OCI-M2 (cell line): Measurements from ENCODE around the gene ITGA2.
"Not testable (repeated sequence)": the region's sequence is repeated elsewhere in the genome, so short reads cannot be mapped to it uniquely, and the experiment has no call there.

Source experiments
- DNase-seq: peaks from one replicate; lab custom pipeline; 2025; ENCODE audit not compliant: unreplicated experiment; lab: John Stamatoyannopoulos, UW

The ITGA2 gene

GRCh38 chr5:52989025-52989780, at the start of gene ITGA2:
Gene ITGA2, plus strand, starts transcription at chr5:52989352. Its CDS starts 117 bp downstream, at chr5:52989469.
- DNase-seq = no peak

GRCh38 chr5:52943285-52943684, 45.9 kb upstream of the ITGA2 start:
- DNase-seq = no peak

DNA sequence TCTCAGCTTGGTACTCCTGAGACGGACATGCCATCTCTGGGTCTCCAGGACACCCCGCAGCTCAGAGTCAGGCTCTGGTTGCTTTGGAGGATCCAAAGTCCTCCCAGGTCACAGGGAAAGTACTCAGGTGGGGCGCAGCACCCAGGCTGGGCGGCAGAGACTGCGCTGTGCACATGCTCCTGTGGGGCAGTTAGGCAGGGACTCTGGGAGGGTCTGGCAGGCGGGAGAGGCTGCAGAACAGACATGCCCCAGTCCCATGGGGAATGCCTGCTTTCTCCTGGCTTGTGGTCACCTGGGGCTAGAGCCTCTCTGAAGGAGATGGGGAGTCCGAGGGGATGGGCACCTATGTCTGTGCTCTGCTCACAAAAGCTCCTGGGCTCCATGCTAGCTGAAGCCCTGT, 45.3 kb upstream of the ITGA2 start:
- DNase-seq = no peak

GRCh38 chr5:52945040-52945439, 44.1 kb upstream of the ITGA2 start:
- DNase-seq = no peak

DNA sequence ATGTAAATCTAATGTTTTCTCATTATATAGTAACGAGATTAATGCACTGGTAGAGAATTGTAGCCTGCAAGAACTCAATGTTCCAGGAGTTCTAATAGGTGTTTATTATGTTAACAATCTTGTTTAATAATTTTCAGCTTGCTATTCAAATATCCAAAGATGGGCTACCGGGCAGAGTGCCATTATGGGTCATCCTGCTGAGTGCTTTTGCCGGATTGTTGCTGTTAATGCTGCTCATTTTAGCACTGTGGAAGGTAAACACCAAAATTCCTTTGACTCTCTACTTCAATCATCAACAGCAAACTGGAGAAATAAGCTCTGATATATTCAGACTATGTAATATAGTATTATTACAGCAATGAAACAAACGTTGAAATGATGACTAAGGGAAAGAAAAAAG, 41.9 kb upstream of the ITGA2 start:
- no peak for DNase-seq

DNA sequence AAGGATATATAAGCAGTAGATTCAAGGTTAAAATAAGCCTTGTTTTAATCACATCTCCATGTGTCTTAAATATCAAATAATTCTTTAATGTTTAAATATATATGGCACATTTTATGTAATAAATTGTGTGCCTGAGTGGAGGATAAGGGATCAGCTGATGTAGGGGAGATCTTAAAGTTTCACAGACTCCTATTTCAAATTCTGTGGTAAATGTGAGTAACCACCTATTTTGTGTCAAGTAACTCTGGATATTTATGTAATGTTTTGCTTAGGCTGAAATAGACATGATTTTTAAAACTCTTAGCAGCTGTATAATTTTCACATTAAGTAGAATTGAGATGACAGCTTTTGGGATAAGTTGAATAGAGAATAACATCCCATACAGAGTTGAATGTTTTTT, 41.3 kb upstream of the ITGA2 start:
- DNase-seq = no peak

DNA sequence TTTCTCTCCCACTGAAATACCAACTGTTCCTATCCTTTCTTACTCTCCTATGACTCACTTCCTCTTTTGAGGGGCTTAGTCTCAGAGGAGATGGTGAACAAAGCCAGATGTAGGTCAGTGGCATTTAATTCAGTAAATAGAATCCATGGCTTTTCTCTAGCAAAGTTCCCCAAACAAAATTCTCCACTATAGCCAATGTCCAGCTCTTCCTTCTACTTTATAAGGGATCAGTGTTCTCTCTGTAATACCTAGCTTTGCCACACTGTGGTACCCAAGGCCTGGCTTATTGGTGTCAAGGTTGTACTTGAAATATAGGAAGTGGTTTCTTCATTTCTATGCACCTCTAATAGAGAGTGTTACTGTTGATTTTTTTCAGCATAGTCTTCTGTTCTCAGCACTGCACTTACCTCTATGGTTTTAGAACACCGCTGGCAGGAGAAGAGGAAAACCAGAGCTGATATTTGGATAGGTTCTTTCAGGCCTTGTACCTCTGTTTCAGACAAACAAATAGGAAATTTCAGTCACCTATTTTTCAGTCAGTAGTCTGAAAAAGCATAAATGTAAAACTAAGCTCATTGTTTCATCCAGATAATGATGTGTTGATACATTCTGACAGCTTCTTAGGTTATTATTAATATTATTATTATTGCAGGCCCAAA, 40.6 kb upstream of the ITGA2 start:
- DNase-seq = no peak

DNA sequence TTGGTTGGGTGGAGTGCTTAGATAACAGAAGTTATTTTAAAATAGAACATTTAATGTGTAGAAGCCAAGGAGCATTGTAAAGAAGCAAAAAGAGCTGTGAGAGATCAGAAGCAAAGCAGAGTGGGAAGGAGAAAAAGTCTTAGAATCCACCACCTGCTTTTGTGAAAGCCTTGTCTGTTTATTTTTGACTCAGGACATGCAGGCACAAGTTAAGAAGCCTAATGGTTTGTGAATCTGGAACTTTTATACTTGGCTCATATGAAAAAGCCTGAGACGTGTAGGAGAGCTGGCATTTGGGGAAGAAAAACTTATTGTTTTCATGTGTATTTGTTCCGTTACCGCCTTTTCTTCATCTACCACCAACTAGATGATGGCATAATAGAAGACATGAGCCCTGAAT, 38.5 kb upstream of the ITGA2 start:
- DNase-seq = no peak

DNA sequence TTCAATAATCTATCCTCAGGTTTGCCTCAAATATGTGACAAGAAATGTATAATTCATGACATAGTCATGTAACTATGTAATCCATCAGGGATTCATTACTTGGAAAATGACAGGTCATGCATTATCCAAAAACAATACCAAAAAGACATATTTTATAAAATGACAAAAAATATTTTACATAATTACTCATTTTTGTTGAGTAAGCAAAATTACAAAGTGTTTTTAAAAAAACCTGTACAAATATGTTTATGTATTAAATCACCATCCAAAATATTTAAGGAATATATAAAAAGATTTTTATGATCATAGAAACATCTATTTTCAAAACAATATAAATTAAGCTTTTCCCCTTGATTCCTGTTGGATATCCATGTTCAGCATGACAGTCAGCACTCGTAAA, 36.7 kb upstream of the ITGA2 start:
- DNase-seq = no peak

- DNase-seq = no peak
Measured at GRCh38 chr5:52956014-52956413, 33.1 kb upstream of the ITGA2 start.

DNA sequence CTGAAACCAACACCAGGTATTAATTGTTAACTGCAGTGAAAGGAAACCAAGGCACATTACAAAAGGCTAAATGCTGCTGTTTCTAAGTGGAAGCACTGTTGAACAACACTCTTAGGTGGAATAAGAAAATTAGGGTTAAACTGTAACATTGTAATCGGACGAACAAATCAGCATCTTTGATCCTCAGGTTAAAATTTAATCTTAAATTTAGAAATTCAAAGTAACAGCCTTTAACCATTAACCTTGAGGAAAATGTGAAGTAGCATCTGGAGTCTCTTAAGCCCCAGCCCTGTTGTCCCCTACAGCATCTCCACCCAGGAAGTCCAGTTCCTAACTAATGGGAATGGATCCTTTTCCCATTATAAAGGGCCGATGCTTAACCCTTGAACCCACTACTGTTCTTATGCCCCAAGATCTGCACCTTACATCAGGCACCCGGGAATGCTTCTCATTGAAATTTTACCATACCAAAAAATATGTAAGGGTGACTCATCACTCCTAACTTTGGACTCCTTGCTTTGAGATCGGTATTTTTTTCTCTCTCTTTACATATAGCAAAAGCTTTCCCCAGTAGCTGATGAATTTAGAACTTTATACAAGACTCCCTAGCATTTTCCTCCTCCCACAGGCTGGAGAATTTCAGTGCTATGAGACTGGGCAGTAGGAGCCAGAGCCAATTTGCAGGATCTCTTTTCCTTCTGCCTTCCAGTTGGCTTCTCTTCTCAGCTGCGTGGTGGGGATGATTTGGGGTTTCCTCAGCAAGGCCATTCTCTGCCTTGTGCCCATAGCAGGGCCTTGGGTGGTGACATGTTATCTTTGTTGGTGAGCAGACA, 32.0 kb upstream of the ITGA2 start:
- no peak for DNase-seq

DNA sequence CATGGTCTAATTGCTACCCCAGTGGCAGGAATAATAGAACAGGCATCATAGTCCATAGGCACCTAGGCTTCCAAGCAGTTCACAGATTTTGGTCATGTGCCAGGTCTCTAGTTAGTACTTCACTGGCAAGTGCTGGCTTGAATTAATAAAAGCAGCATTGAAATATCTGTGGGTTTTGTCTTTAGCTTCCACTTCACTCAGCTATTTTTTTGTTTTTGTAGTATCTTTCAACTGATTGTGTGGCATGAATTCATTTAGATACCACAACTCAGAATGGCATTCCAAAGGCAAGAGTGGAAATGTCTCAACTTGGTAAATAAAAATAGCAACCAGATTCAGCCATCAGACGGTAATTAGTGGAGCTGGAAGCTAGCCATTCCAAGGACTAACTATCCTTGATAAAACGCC, 27.9 kb upstream of the ITGA2 start:
- no peak for DNase-seq

GRCh38 chr5:52963636-52964035, 25.5 kb upstream of the ITGA2 start:
- DNase-seq = no peak

GRCh38 chr5:52964138-52964537, 25.0 kb upstream of the ITGA2 start:
- DNase-seq = no peak

- DNase-seq = not testable (repeated sequence)
Measured at GRCh38 chr5:52976157-52976556, 13.0 kb upstream of the ITGA2 start.

DNA sequence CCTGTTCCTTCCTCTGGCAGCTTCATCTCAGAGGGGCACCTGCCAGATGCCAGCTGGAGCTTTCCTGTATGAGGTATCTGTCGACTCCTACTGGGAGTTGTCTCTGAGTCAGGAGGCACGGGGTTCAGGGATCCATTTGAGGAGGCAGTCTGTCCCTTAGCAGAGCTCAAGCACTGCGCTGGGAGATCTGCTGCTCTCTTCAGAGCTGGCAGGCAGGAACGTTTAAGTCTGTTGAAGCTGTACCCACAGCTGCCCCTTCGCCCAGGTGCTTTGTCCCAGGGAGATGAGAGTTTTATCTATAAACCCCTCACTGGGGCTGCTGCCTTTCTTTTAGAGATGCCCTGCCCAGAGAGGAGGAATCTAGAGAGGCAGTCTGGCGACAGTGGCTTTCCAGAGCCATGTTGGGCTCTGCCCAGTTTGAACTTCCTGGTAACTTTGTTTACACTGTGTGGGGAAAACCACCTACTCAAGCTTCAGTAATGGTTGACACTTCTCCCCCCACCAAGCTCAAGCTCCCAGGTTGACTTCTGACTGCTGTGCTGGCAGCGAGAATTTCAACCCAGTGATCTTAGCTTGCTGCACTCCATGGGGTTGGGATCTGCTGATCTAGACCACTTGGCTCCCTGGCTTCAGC, 11.8 kb upstream of the ITGA2 start:
- no peak for DNase-seq

DNA sequence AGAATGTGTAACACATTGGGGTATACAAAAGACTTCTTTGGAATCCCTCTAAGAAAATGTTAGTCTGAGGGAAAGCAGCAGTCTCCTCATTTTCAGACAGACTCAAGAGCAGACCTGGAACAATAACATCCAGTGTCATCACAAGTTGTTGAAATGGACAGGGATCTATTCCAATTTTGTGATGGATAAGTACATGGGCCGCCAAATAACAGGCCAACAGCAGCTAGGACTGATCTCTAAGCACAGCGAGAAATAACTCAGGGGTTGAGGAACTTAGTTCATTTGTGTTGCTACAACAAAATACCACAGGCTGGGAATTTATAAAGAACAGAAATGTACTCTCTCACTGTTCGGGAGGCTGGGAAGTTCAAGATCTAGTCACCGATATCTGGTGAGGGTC, 7.6 kb upstream of the ITGA2 start:
- DNase-seq = no peak

GRCh38 chr5:52983731-52984636, 5.2 kb upstream of the ITGA2 start:
- no peak for DNase-seq

DNA sequence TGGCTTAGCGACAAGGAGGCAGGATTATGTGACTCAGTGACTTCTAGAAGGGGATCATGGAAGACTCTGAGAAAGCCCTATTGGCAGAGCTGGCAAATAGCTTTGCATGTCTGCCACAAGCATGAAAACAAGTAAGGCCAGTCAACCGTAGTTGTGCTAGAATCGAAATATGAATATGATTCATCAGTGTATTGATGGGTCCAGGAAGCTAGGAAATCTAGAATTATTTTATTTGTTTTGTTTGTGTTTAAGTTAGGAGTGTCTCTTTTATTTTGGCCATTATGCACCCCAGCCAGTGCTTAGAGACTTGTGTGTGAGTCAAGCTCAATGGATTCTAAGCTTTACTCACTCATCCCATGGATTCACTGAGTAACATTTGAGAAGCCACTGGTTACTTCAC, 3.8 kb upstream of the ITGA2 start:
- DNase-seq = no peak

DNA sequence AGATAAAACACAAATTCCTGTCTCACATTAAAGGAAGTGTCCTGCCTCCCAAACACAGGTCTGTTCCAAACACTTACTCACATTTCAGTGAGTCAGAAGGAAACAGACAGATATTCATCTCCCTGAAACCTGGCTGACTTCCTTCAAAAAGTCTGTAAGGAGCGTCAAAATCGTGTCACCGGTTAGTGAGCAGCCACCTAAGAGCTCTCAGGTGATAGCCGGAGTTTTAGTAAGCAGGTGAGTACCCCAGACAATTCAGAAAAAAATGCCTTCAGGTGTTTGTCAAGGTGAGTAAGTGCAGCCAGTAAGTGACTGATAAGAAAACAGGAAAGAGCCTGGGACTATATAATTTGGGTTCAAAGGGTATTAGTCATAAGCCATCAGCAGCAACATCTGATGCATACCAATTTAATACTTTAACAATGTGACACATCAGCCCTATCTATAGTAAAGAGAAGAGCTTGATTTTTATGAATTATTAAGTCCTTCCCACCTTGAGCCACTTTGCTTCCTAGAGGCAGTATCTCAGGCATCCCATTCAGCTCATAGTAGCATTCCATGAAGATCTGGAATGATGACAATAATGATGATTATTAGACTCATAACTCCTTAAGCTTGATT, 1.3 kb upstream of the ITGA2 start:
- no peak for DNase-seq
